ENCODE results near the gene MAOB.
"Not testable (repeated sequence)": the region's sequence is repeated elsewhere in the genome, so short reads cannot be mapped to it uniquely, and the experiment has no call there.

MAOB gene

GRCh38 chrX:43728002-43728401, 154.2 kb downstream of the MAOB start:
- DNase-seq (no peak), ATAC-seq (replicated peaks) (no peak)
- Mint-ChIP-seq H3K27me3 (peaks cover 12 to 18% of the 10 kb centered on the region in 2 donors), H3K4me1 (no peaks in the 10 kb centered on the region), H3K9me3 (peaks cover 0 to 4% of the 10 kb centered on the region in 2 donors), H3K36me3 (no peaks in the 10 kb centered on the region), H3K27ac (no peak overlapping the region), H3K4me3 (no peak overlapping the region)

GRCh38 chrX:43727254-43727653, 155.0 kb downstream of the MAOB start:
- peaks cover 12 to 18% of the 10 kb centered on the region in 2 donors for H3K27me3 Mint-ChIP-seq
- H3K4me1 Mint-ChIP-seq; H3K4me3 Mint-ChIP-seq; H3K36me3 Mint-ChIP-seq; H3K9me3 Mint-ChIP-seq; ATAC-seq (replicated peaks); H3K27ac Mint-ChIP-seq; DNase-seq: not testable (repeated sequence)

GRCh38 chrX:43725227-43725626, 157.0 kb downstream of the MAOB start:
- peaks cover 12% of the 10 kb centered on the region in 2 donors for H3K27me3 Mint-ChIP-seq
- H3K36me3 Mint-ChIP-seq; H3K27ac Mint-ChIP-seq; H3K4me3 Mint-ChIP-seq; H3K9me3 Mint-ChIP-seq; ATAC-seq (replicated peaks); DNase-seq; H3K4me1 Mint-ChIP-seq: not testable (repeated sequence)

GRCh38 chrX:43720961-43721360, 161.3 kb downstream of the MAOB start:
- ATAC-seq (replicated peaks): no peak
- DNase-seq: no peak
- Mint-ChIP-seq H3K4me3 (no peak overlapping the region), H3K27ac (no peak overlapping the region), H3K36me3 (no peaks in the 10 kb centered on the region), H3K4me1 (no peaks in the 10 kb centered on the region), H3K9me3 (peaks cover 0 to 4% of the 10 kb centered on the region in 2 donors), H3K27me3 (peaks cover 0 to 5% of the 10 kb centered on the region in 2 donors)

- no peak overlapping the region for H3K27ac Mint-ChIP-seq
- no peaks in the 10 kb centered on the region for H3K27me3 Mint-ChIP-seq
- peaks cover 0 to 4% of the 10 kb centered on the region in 2 donors for H3K9me3 Mint-ChIP-seq
- no peak for DNase-seq
- H3K4me1 Mint-ChIP-seq: no peaks in the 10 kb centered on the region
- no peak overlapping the region for H3K4me3 Mint-ChIP-seq
- ATAC-seq (replicated peaks): no peak
- no peaks in the 10 kb centered on the region for H3K36me3 Mint-ChIP-seq
These were observed 162.2 kb downstream of the MAOB start for GRCh38 chrX:43720082-43720481.

GRCh38 chrX:43718956-43719355, 163.3 kb downstream of the MAOB start:
- no peak overlapping the region for H3K27ac Mint-ChIP-seq
- no peak for ATAC-seq (replicated peaks)
- H3K36me3 Mint-ChIP-seq: no peaks in the 10 kb centered on the region
- DNase-seq: no peak
- no peak overlapping the region for H3K4me3 Mint-ChIP-seq
- H3K4me1 Mint-ChIP-seq: no peaks in the 10 kb centered on the region
- H3K9me3 Mint-ChIP-seq: no peaks in the 10 kb centered on the region
- H3K27me3 Mint-ChIP-seq: no peaks in the 10 kb centered on the region

- no peaks in the 10 kb centered on the region for H3K4me1 Mint-ChIP-seq
- no peak overlapping the region for H3K4me3 Mint-ChIP-seq
- no peaks in the 10 kb centered on the region for H3K9me3 Mint-ChIP-seq
- no peak for DNase-seq
- H3K36me3 Mint-ChIP-seq: no peaks in the 10 kb centered on the region
- H3K27me3 Mint-ChIP-seq: no peaks in the 10 kb centered on the region
- ATAC-seq (replicated peaks): no peak
- no peak overlapping the region for H3K27ac Mint-ChIP-seq
These were observed 163.7 kb downstream of the MAOB start for GRCh38 chrX:43718546-43718945.

- Mint-ChIP-seq H3K27me3 (no peaks in the 10 kb centered on the region), H3K4me3 (no peak overlapping the region), H3K36me3 (no peaks in the 10 kb centered on the region), H3K9me3 (no peaks in the 10 kb centered on the region), H3K27ac (no peak overlapping the region), H3K4me1 (no peaks in the 10 kb centered on the region)
- DNase-seq (no peak), ATAC-seq (replicated peaks) (no peak)
These were observed 164.2 kb downstream of the MAOB start for GRCh38 chrX:43718081-43718480.

GRCh38 chrX:43717161-43717560, 165.1 kb downstream of the MAOB start:
- ATAC-seq (replicated peaks): no peak
- Mint-ChIP-seq H3K27me3 (no peaks in the 10 kb centered on the region), H3K4me1 (no peaks in the 10 kb centered on the region), H3K36me3 (no peaks in the 10 kb centered on the region), H3K27ac (no peak overlapping the region), H3K9me3 (no peaks in the 10 kb centered on the region), H3K4me3 (no peak overlapping the region)
- DNase-seq: no peak

GRCh38 chrX:43716696-43717095, 165.6 kb downstream of the MAOB start:
- DNase-seq (no peak), ATAC-seq (replicated peaks) (no peak)
- H3K27me3 Mint-ChIP-seq: no peaks in the 10 kb centered on the region
- no peaks in the 10 kb centered on the region for H3K4me1 Mint-ChIP-seq
- no peak overlapping the region for H3K27ac Mint-ChIP-seq
- no peaks in the 10 kb centered on the region for H3K36me3 Mint-ChIP-seq
- H3K4me3 Mint-ChIP-seq: no peak overlapping the region
- H3K9me3 Mint-ChIP-seq: no peaks in the 10 kb centered on the region

Data from stimulated activated naive B cell treated with anti-CD40 and anti-IgM and Interleukin-4, amounts not matched to agents 10 μg/mL and 1 μg/mL and 100 μg/mL, for 72 hours (primary cell).